Immature natural killer cell (primary cell): ENCODE results near the gene CACNA1D. TPM values are rescaled to one million over a fixed set of nuclear protein-coding genes. Genes with fewer than 3 reads are reported as not detected.

Source experiments
- DNase-seq, 3 donors: peaks; one replicate each; pipeline ENCODE4 v3.0.0; 2022; ENCODE audit warnings: mixed read lengths in 1 of 3
- H3K27ac Mint-ChIP-seq, 6 donors: one replicate each; pipeline ENCODE4 v1.8.0; 2020; ENCODE audit warnings: mixed read lengths in 6 of 6, mild to moderate bottlenecking in 5 of 6, inconsistent platforms in 4 of 6, moderate library complexity in 3 of 6
- H3K27me3 Mint-ChIP-seq, 3 donors: one replicate each; pipeline ENCODE4 v1.8.0; 2020 to 2021; ENCODE audit warnings: low read depth in 3 of 3, mild to moderate bottlenecking in 3 of 3, mixed read lengths in 3 of 3, moderate library complexity in 3 of 3, inconsistent platforms in 1 of 3
- H3K36me3 Mint-ChIP-seq, 3 donors: one replicate each; pipeline ENCODE4 v1.8.0; 2020; ENCODE audit warnings: mixed read lengths in 3 of 3, inconsistent platforms in 2 of 3, mild to moderate bottlenecking in 2 of 3
- H3K4me1 Mint-ChIP-seq, 2 donors: one replicate each; pipeline ENCODE4 v1.8.0; 2020; ENCODE audit warnings: inconsistent platforms in 2 of 2, mild to moderate bottlenecking in 2 of 2, mixed read lengths in 2 of 2, moderate library complexity in 1 of 2
- H3K4me3 Mint-ChIP-seq, 5 donors: one replicate each; pipeline ENCODE4 v1.8.0; 2020; ENCODE audit warnings: mild to moderate bottlenecking in 5 of 5, mixed read lengths in 5 of 5, inconsistent platforms in 3 of 5, moderate library complexity in 3 of 5
- H3K9me3 Mint-ChIP-seq, 6 donors: one replicate each; pipeline ENCODE4 v1.8.0; 2020; ENCODE audit warnings: mild to moderate bottlenecking in 6 of 6, mixed read lengths in 6 of 6, inconsistent platforms in 4 of 6, moderate library complexity in 3 of 6
- polyA plus RNA-seq, 3 donors: library from polyadenylated mRNA; unstranded; fragments of 300-500 nt; fragmentation: Illumina TruSeq; gene quantifications; one replicate each; pipeline ENCODE4 v1.2.3, GENCODE V29; 2021

CACNA1D gene
- polyA plus RNA-seq, 3 donors from 2014 or later = not detected

DNA sequence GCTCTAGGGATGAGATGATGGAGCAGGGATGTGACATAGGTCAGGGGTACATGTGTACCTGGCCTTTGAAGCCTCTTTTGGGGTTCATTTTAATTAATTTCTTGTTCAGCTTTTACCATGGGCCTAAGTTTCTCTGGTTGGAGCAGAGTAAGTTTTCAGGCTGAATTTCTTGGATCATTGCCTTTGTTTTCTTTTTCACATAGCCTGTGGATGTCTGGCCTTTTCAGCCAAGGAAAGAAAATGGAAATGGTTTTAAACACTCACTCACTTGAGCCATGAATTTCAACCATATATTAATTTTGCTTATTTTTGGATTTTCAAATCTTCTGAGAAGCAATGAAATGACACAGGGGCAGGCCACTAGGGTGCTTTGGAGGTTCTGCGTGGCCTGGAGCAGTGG lies 30.2 kb downstream of the CACNA1D start:
- Mint-ChIP-seq H3K9me3 (no peaks in the 10 kb centered on the region), H3K27ac (no peak overlapping the region), H3K27me3 (peaks cover 0 to 4% (median 0%) of the 10 kb centered on the region in 3 donors), H3K36me3 (no peaks in the 10 kb centered on the region), H3K4me3 (no peak overlapping the region), H3K4me1 (no peaks in the 10 kb centered on the region)
- no peak for DNase-seq

DNA sequence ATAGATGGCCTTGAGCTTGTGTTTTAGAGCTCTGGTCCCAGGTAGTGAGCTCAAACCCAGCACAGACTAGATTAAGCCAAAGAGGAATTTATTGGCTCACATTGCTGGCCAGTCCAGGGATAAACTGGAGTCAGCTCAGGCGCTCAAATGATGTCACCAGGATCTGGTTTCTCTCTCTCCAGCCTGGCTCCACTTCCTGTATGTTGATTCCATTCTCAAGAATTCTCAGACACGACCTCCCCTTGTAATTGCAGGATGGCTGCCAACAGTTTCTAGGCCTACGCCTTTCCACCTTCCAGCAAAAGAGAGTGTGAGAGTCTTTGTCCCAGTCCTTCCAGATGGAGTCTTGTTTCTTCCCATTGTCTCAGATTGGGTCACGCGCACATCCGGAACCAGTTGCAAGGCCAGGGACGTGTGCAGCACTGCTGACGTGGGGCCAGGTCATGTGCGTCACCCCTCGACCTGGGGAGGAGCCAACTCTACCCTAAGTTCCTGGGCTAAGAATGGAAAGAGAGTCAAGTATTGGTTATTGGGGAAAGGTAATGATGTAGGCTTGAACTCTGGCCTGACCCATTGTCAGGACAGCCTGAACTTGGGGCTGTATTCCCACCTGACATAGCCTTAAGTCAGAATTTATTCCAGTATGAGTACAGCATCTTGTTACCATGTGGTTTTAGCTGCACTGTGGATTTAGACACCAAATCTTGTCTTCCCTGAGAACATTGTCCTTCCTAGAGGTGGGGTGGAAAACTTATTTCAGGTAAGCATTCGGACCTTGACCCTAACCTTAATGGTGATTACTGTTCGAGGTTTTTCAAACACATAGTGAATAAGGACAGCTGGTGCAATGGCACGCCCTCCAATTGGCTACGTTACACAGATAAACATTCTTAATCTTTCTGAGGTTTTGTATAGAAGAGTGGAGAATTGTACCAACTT lies 31.6 kb downstream of the CACNA1D start:
- Mint-ChIP-seq H3K4me1 (no peaks in the 10 kb centered on the region), H3K9me3 (no peaks in the 10 kb centered on the region), H3K36me3 (no peaks in the 10 kb centered on the region), H3K27ac (no peak overlapping the region), H3K27me3 (peaks cover 0 to 4% (median under 1%) of the 10 kb centered on the region in 3 donors), H3K4me3 (no peak overlapping the region)
- DNase-seq = no peak

DNA sequence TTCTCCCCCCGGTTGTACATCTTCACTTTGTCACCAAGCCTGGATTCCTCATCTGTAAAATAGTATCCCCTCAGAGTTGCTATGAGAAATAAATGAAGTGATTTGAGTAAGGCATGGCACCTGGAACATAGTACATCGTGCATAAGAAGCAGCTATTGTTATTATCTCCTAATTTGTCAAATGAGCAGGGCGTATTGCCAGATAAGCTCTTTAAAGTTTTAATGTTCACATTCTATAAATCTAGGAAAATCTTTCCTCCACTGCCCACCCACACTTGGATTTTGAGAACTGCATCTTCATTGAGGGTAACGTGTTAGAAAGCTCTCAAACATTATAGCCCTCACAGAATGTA lies 32.3 kb downstream of the CACNA1D start:
- no peak overlapping the region for H3K27ac Mint-ChIP-seq
- H3K9me3 Mint-ChIP-seq = no peaks in the 10 kb centered on the region
- H3K4me1 Mint-ChIP-seq = no peaks in the 10 kb centered on the region
- no peak for DNase-seq
- peaks cover 0 to 4% (median 4%) of the 10 kb centered on the region in 3 donors for H3K27me3 Mint-ChIP-seq
- H3K4me3 Mint-ChIP-seq = no peak overlapping the region
- no peaks in the 10 kb centered on the region for H3K36me3 Mint-ChIP-seq

DNA sequence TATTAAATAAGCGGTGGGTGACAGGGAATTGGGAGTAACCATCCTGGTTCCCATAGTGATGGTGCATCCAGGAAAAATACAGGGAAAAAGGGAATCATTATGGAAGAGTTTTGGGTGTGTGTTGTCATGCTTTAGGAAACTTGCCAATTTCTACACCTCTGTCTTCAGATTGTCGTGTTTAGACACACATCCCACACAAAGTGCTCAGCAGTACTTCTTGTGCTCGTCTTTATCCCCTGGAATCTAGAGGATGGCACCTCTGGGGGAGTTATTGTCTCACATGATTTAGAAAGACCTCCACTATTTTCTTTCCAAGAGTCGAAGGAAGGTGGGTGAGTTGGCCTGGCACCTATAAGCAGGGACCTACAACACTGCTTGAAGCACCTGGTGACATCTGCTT lies 35.8 kb downstream of the CACNA1D start:
- no peak for DNase-seq
- H3K27me3 Mint-ChIP-seq = peaks cover 0 to 4% (median 2%) of the 10 kb centered on the region in 3 donors
- H3K9me3 Mint-ChIP-seq = no peaks in the 10 kb centered on the region
- no peak overlapping the region for H3K4me3 Mint-ChIP-seq
- no peaks in the 10 kb centered on the region for H3K36me3 Mint-ChIP-seq
- H3K27ac Mint-ChIP-seq = no peak overlapping the region
- H3K4me1 Mint-ChIP-seq = no peaks in the 10 kb centered on the region

DNA sequence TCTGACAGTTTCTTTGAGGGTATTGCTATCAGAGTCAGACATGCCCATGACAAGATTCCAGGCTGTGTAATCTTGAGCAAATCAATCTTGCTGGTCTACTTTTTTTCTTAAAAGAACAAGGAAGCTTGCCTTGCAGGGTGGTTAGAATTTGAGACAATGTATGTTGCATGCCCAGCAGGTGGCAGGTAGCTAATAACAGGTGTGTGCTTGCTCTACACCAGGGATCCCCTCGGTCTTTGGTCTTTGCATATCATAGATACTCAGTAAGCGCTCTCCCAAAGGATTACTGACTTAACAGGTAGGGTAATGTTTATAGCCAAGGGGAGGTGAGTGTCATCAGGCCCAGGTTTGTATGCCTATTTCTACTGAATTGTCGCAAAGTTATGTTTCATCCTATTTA lies 37.3 kb downstream of the CACNA1D start:
- no peak for DNase-seq
- H3K4me3 Mint-ChIP-seq = no peak overlapping the region
- H3K36me3 Mint-ChIP-seq = no peaks in the 10 kb centered on the region
- H3K27me3 Mint-ChIP-seq = peaks cover 0 to 4% (median 2%) of the 10 kb centered on the region in 3 donors
- H3K4me1 Mint-ChIP-seq = no peaks in the 10 kb centered on the region
- H3K27ac Mint-ChIP-seq = no peak overlapping the region
- no peaks in the 10 kb centered on the region for H3K9me3 Mint-ChIP-seq

DNA sequence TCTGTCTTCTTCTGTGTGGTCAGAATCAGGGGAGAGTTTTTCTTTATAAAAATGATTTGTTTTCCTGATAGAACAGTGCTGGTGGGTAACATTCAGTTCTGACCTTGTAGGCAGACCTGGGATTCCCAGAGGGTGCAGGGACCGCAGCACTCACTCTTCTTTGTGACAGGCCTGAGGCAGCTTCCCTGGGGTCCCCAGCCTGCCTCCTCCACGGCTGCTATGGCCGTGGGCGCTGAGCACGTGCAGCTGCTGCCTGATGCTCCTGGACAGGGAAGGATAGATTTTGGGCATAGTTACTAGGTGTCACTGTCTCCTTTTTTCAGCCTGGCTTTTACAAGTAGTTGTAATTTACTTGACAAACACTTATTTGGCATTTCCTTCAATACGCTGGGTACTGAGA lies 39.1 kb downstream of the CACNA1D start:
- Mint-ChIP-seq H3K27me3 (peaks cover 0 to 4% (median 2%) of the 10 kb centered on the region in 3 donors), H3K36me3 (no peaks in the 10 kb centered on the region), H3K27ac (no peak overlapping the region), H3K4me3 (no peak overlapping the region), H3K4me1 (no peaks in the 10 kb centered on the region), H3K9me3 (no peaks in the 10 kb centered on the region)
- DNase-seq = no peak

DNA sequence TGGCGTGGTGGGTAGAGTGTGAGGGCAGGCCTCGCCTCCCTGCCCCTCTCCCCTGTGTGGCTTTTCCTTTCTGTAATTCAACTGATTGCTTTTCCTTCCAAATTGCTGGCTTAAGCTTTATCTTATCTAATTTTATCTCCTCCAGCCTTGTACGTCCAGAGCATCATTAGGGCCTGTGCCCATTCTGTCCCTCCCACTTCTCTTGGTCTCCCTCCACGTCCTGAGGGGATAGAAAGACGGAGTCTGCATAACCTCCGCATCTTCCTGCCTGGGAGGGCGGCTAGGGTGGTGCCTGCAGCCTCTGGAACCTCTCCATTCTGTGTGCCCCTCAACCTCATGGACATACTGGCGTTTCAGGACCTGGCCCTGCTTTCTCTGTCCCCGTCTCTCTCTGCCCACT lies 39.8 kb downstream of the CACNA1D start:
- Mint-ChIP-seq H3K4me1 (no peaks in the 10 kb centered on the region), H3K27ac (no peak overlapping the region), H3K27me3 (peaks cover 0 to 4% (median 2%) of the 10 kb centered on the region in 3 donors), H3K9me3 (no peaks in the 10 kb centered on the region), H3K36me3 (no peaks in the 10 kb centered on the region), H3K4me3 (no peak overlapping the region)
- DNase-seq = no peak

DNA sequence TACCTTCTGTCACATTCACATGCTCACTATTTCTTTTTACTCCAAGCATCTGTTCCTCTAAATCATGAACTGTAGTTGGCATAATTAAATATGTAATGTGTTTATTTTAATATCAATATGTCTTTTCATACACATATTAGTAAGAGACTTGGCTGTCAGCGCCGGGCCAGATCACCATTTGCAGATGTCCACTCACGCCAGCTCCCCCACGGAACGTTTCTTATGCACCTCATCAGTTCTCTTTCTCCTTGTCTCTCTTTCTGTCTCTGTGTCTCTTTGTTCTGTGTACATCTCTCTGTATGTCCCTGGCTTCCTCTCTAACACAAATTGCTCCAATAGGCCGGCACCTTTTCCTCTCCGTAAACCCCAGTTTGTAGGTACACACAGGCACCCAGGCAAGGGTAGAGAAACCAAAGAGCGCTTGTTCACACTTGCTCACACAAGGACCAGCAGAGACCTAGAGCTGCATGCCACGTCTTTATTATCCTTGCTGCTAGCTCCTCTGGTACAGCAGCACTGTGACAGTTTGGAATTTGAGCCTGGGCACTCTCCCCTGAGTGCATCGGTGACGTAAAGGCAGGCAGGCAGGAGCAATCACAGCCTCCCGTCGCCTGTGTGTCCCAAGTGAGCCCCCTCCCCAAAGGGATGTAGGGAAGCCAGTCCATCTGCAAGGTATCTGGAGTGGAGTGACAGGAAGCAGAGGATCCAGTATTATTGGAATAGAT lies 40.4 kb downstream of the CACNA1D start:
- Mint-ChIP-seq H3K27me3 (peaks cover 0 to 4% (median 0%) of the 10 kb centered on the region in 3 donors), H3K9me3 (no peaks in the 10 kb centered on the region), H3K4me3 (no peak overlapping the region), H3K27ac (no peak overlapping the region), H3K4me1 (no peaks in the 10 kb centered on the region), H3K36me3 (no peaks in the 10 kb centered on the region)
- DNase-seq = no peak

DNA sequence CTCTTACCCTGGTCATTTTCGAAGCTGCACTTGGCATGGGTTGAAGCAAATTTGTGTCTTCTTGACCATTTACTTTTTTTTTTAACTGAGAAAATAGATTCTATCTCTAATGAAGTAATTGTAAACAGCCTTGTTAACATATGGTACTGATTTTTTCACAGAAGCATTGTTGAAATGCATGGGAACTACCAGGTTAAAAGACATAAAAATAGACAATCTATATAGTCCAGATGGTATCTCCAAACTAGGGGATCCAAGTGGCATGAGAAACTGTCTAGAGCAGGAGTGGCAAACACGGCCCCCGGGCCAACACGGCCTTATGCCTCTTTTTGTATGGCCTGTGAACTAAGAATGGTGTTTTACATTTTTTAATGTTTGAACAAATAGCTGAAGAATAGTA lies 41.9 kb downstream of the CACNA1D start:
- H3K4me1 Mint-ChIP-seq = no peaks in the 10 kb centered on the region
- no peak overlapping the region for H3K4me3 Mint-ChIP-seq
- no peaks in the 10 kb centered on the region for H3K36me3 Mint-ChIP-seq
- H3K27me3 Mint-ChIP-seq = peaks cover 0 to 2% (median 0%) of the 10 kb centered on the region in 3 donors
- no peaks in the 10 kb centered on the region for H3K9me3 Mint-ChIP-seq
- DNase-seq = no peak
- no peak overlapping the region for H3K27ac Mint-ChIP-seq

DNA sequence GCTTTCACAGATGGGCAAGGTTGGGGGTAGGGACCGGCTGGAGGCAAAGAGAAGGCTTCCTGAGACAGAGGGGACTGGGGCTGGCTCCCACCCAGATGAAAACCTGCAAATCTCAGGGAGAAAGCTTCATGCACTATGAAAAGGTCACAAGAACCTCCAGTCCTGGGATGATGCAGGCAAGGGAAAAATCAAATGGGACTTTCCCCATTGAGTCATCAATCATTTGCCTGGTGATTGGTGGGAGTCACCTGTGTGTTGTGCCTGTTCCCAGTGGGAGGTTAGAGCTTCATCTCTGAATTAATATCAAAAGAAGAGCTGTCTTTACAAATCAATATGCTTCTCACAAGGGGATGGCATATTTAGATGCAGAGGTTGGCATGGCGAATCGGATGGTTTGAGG lies 49.9 kb downstream of the CACNA1D start:
- no peak overlapping the region for H3K4me3 Mint-ChIP-seq

DNA sequence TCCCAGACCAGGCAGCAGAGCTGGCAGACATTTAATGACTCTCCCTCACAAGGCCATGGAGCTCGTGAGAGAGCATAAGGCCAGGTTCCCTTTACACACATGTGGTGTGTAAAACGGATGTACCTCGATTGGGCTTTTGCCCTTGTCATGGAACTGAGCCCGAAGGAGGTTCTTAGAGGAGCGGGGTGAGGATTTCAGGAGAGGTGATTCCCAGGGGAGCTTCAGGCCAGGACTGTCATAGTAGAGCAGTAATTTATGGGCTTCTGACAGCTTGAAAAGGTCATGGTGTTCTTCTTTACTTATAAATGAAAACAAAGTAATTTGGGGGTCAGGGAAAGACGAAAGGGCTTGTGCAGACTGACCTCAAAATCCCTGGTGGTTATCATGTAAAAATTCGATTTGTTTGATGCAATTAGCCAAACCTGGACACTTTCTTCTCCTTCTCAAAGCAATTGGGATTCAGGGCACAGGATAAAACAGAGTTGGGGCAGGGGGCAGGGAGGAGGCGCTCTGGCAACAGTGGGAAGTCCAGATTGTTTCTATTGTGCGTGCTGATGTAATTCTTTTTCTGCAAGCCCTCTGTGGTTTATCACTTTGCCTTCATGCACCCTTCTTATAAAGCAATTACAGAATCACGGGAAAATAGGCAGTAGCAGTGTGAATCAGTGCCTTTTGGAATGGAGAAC lies 51.0 kb downstream of the CACNA1D start:
- H3K27ac Mint-ChIP-seq = no peak overlapping the region
- H3K36me3 Mint-ChIP-seq = no peaks in the 10 kb centered on the region
- H3K9me3 Mint-ChIP-seq = no peaks in the 10 kb centered on the region
- H3K4me3 Mint-ChIP-seq = no peak overlapping the region
- peaks cover 0 to 4% (median 0%) of the 10 kb centered on the region in 3 donors for H3K27me3 Mint-ChIP-seq
- peaks cover 0 to 3% of the 10 kb centered on the region in 2 donors for H3K4me1 Mint-ChIP-seq
- no peak for DNase-seq

More for the DNA sequence above, 49.9 kb downstream of the CACNA1D start:
- Mint-ChIP-seq H3K9me3 (no peaks in the 10 kb centered on the region), H3K4me1 (no peaks in the 10 kb centered on the region), H3K27ac (no peak overlapping the region), H3K36me3 (no peaks in the 10 kb centered on the region), H3K27me3 (peaks cover 0 to 2% (median 0%) of the 10 kb centered on the region in 3 donors)
- DNase-seq = no peak

DNA sequence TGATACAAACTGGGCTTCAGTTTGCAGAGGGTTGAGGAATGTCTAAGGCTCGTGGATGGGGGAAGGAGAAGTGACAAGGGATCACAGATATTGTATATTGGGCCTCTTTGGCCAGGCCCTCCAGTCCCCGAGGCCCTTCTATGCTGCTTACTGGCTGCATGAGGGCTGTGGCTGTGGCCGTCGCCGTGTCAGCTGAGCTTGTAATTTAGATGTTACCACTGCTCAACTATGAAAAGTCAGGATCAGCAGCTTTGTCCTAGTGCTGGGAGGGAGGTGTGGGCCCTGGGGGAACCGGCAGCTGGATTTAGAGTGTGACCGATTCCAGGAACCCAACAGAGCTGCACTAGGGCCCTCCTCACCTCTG lies 51.6 kb downstream of the CACNA1D start:
- no peaks in the 10 kb centered on the region for H3K9me3 Mint-ChIP-seq
- H3K4me1 Mint-ChIP-seq = peaks cover 0 to 5% of the 10 kb centered on the region in 2 donors
- no peak overlapping the region for H3K27ac Mint-ChIP-seq
- H3K36me3 Mint-ChIP-seq = no peaks in the 10 kb centered on the region
- peaks cover 0 to 5% (median 0%) of the 10 kb centered on the region in 3 donors for H3K27me3 Mint-ChIP-seq
- no peak for DNase-seq
- H3K4me3 Mint-ChIP-seq = no peak overlapping the region

DNA sequence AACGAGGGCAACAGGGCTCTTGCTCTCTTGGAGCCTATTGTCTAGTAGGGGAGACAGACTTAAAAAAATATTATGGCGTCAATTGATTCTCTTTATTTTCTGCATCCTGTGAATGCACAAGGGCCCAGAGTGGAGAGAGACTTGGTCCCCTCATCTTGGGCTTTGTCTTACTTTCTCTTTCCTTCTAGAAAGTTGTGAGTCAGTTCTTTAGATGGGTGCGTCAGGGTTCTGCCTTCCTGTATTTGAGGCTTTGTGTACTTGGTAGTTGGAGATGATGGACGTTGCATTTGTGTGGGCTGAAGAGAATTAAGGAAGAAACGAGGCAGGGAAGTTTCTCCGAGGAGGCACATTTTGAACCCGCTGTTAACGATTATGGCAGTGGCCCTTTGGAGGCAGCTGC lies 52.9 kb downstream of the CACNA1D start:
- Mint-ChIP-seq H3K36me3 (no peaks in the 10 kb centered on the region), H3K4me3 (no peak overlapping the region), H3K27me3 (peaks cover 0 to 5% (median 3%) of the 10 kb centered on the region in 3 donors), H3K9me3 (no peaks in the 10 kb centered on the region), H3K4me1 (peaks cover 0 to 5% of the 10 kb centered on the region in 2 donors), H3K27ac (no peak overlapping the region)
- no peak for DNase-seq
